GM19324 (cell line): ENCODE measurements around the gene NHLRC4.
"Not testable (repeated sequence)": the region's sequence is repeated elsewhere in the genome, so short reads cannot be mapped to it uniquely, and the experiment has no call there.

ENCODE experiments used
- ATAC-seq: cut with Tn5 transposase; IDR thresholded peaks from one replicate; pipeline ENCODE4 v1.9.1; 2021; ENCODE audit warnings: mild to moderate bottlenecking, moderate library complexity; ENCODE audit not compliant: unreplicated experiment, low FRiP score

Gene NHLRC4

DNA sequence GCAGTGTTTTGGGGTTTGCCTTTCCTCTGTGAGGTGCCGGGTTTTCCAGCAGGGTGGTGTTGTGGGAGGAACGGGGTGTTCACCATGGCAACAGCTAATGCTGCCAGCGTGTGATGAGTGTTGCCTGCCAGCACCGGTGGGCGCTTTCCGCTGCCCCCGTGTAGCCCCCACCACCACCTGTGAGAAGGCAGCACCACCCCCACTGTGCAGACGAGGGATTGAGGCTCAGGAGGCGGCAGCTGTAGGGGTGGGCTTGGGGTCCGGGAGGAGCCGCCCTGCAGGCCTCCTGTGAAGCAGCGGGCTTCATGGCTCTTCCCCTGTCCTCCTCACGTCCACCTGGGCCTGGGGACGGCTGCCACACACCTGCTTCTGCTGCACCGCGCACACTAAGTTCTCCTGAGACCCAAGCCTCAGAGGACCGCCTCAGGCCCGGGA lies 28.3 kb downstream of the NHLRC4 start:
- no peak for ATAC-seq

DNA sequence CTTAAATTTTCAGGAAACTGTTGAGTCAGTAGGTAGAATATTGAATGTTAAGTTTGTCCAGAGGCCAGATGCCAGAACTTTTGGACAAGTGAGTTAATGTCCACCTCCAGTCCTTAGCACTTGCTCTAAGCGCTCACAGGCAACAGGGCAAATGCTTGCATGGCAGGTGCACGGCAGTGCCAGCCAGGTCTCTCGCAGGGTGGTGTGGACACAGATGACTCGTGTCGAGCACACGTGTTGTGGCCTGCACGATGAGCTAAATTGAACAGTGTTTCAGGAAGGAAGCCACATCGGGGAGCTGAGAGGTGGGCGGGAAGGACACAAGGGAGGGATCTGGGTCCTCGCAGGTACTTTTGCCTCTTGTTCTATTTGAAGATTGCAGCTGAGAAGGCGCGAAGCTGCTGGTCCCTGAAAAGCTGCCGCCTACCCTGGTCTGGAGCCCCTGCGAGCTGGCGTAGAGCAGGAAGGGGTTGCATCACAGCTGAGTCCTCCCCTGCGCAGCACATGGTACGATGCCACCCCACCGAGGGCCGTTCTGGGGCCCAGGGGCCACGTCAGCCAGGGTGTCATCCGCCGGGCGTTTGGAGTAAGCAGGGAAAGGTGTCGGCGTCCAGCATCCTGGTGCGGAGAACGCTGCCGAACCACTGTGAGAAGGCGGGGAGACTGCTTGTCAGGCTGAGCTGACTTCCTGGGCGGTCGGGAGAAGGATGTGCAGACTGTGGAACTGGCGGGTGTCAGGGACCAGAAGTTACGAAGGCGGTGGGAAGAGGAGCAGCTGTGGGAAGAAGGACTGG lies 29.3 kb downstream of the NHLRC4 start:
- no peak for ATAC-seq

DNA sequence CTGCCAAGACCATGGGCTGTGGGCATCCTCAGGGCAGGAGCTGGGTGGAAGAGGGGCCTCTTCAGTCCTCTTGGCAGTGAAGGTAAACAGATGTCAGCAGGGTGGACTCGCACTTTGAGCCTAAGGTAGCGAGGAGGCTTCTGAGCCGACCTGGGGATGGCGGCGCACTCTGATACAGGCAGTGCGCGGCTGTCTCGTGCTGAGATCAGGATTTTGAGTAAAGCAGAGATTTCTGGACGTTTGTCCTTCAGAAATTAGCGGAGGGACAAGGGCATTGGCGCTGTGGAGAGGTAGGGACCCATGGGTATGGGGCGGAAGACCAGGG lies 29.9 kb downstream of the NHLRC4 start:
- ATAC-seq: no peak

DNA sequence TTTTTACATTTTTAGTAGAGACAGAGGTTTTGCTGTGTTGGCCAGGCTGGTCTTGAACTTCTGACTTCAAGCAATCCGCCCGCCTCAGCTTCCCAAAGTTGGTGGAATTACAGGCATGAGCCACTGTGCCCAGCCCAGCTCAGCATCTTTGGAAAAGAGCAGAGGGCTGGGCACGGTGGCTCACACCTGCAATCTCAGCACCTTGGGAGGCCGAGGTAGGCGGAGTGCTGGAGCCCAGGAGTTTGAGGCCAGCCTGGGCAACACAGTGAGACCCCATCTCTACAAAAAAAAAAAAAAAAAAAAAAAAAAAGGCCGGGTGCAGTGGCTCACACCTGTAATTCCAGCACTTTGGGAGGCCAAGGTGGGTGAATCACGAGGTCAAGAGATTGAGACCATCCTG lies 30.9 kb downstream of the NHLRC4 start:
- ATAC-seq: not testable (repeated sequence)

DNA sequence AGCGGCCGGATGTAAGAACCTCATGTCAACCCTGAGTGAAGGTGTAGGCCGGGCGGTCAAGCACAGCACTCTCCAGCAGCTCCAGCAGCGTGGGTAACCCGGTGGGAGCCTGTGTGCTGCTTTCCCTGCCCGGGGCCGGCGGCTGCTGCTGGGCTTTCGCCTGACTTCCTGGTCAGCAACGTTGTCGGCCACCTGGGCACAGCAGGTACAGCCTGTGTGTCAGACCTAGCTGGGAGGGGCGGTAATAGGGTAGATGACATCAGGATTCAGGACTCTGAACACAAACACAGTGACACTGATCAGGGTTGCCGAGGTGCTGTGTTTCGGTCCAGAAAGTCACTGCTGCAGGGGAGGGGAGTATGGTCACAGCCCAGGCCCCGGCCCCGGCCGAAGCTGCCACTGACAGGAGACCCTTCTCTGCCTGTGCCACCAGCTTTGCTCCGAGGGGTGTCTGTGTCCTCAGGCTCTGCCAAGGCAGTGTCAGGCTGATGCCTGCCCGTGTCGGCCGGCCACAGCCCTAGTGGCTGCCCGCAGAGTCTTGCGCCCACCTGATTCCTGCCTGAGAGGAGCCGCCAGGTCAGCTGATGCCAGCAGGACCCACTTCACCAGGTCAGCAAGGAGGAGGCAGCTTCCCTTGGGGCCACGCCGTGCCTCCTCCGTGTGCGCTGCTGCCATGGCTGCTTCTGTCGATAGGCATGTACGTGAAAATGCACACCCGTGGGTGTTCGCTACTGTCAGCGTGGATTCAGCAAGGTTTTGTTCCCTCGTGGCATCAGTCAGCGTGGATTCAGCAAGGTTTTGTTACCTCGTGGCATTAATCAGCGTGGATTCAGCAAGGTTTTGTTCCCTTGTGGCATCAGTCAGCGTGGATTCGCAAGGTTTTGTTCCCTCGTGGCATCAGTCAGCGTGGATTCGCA lies 32.3 kb downstream of the NHLRC4 start:
- no peak for ATAC-seq

DNA sequence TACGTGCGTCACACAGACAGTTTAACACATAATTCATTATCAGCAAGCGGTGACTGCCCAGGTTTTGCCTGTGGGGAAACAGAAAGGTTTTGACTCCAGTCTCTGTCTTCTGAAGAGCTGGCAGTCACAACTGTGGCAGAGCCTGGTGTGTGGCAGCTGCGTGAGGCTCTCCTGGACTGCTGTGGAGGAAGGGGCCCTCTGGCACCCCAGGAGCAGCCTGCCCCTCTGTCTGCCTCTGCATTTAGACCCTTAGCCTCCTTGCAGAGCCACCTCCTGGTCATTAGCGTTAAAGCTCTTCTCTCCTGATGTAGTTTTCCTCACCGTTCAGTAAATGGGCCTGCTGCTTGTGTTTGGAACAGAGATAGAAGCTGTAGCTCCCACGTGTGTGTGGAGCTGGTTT lies 34.0 kb downstream of the NHLRC4 start:
- no peak for ATAC-seq

DNA sequence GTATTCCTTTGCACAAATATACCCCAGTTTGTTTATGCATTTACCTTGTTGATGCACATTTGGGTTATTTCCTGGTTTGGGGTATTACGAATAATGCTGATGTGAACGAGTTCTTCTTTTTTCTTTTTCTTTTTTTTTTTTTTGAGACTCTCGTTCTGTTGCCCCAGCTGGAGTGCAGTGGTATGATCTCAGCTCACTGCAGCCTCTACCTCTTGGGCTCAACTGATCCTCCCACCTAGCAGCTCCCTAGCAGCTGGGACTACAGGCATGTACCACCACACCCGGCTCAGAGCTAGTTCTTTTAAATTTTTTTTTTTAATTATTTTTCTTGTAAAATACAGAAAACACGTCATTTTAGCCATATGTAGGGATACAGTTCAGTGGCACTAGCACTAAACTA lies 37.1 kb downstream of the NHLRC4 start:
- no peak for ATAC-seq

DNA sequence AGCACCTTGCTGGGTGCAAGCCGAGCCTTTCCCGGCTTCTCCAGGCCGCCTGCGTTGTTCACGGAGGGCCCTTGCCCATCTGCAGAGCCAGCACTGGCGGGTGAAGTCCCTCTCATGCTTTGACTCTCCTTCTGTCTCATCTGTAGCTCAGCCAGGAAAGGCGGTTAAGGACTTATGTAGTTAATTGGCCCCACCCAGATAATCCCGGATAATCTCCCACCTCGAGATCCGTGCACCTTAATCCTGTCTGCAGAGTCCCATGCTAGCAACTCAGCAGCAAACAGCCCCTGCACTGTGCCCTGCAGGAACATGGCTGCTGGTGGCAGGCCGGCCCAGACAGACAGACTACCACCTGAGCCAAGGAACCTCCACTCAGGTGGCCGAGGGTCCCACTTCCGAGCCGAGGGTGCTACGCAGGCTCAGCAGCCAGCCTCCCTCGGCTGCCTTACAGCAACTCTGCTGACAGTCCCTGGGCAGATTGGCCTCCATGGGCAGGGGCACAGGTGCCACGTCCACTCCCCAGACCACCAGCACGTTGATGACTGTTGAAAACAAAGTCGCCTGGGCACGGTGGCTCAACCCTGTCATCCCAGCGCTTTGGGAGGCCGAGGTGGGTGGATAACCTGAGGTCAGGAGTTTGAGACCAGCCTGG lies 40.0 kb downstream of the NHLRC4 start:
- no peak for ATAC-seq

DNA sequence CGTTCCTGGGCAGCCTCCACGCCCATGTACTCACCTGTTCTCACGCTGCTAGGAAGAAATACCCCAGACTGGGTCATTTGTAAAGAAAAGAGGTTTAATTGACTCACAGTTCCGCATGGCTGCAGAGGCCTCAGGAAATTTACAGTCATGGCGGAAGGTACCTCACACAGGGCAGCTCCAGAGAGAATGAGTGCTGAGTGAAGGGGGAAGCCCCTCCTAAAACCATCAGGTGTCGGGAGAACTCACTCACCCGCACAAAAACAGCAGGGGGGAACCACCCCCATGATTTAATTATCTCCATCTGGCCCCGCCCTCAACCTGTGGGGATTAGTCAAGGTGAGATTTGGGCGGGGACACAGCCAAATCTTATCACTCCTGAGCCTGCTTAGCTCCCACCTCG lies 41.2 kb downstream of the NHLRC4 start:
- no peak for ATAC-seq

DNA sequence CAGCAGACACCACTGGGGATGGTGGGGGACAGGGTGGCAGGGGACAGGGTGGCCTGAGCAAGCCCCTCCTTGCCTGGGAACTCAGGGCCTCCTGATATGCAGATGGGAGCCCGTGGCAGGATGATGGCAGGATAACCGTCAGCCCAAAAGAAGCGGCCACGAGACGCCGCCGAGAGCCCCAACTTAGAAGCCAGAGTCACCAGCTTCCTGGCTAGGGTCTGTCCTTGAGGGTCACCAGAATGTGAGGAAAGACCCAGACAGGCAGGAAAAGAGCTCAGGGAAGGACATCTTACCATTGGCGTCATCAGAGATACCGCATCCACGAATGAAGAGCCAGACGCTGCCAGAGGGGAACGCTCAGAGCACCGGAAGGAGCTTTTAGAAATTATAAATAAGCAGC lies 42.5 kb downstream of the NHLRC4 start:
- ATAC-seq: no peak

DNA sequence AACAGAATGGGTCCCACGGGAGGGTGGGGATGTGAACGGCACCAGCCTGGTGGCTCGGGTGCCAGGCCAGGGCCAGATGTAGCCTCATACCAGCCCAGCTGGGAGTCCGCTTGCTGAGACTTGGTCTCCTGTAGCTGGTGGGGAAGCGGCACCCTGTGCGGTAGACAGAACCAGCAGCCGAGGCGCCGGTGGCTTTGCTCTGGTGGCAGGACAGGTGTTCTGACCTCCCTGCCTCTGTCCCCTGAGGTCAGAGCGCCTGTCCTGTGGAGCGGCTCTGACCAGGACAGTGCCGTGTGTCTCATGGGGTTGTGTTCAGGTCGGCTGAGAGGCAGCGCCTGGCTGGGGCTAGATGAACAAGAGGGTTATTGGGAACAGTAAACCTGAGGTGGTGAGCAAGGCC lies 43.2 kb downstream of the NHLRC4 start:
- no peak for ATAC-seq

DNA sequence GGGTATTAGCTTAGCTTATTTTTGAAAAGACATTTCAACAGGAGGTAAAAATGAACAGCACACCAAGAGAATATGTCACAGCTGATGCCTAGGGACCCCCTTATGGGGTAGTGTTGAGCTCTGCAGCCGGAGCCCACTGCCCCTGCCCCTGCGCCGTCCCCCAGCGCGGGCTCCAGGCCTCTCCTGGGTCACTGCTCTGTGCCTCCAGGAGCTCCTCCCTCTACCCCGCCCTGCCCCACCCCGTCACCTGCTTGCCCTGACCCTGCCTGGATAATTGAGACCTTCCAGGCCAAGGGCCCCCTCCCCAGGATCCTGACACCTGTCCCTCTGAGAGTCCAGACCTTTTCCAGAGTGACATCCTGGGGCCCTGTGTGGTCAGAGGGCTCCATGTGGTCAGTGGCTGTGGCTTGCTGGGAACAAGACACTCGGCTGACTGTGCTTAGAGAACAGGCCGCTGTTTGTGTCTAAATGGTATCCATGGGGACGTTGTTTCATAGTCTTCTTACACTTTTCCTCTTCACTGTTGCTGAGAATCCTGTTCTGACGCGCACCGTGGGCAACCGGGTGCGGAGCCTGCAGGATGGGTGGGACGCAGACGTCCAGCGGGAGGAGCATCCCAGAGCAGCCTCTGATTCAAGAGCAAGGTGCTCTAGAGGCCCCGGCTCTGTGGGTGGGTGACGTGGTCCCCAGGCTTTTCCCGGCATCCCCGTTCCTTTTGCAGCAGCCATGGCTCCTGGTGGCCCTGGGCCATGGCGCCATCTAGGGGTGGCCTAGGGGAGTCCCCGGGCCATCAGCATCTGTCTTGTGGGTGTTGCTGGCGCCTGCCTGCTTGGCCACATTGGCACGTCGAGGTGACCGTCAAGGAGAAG lies 43.9 kb downstream of the NHLRC4 start:
- ATAC-seq: no peak

DNA sequence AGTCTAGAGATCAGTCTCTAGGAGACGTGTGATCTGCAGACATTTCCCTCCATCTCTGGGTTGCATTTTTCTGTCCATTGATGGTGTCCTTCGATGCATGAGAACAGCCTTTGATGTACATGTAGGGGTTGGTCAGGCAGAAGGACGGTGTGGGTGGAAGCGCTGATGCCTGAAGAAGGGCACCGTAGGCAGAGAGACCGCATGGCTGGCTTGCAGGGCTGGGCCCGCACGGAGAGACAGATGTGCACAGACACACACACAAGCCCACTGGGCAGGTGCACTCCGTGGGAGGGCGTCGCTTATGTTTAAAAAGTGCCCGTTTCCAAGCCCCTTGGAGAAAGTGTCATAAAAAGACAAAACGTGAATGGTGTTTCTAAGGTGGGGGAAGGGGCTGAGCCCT lies 48.3 kb downstream of the NHLRC4 start:
- no peak for ATAC-seq

DNA sequence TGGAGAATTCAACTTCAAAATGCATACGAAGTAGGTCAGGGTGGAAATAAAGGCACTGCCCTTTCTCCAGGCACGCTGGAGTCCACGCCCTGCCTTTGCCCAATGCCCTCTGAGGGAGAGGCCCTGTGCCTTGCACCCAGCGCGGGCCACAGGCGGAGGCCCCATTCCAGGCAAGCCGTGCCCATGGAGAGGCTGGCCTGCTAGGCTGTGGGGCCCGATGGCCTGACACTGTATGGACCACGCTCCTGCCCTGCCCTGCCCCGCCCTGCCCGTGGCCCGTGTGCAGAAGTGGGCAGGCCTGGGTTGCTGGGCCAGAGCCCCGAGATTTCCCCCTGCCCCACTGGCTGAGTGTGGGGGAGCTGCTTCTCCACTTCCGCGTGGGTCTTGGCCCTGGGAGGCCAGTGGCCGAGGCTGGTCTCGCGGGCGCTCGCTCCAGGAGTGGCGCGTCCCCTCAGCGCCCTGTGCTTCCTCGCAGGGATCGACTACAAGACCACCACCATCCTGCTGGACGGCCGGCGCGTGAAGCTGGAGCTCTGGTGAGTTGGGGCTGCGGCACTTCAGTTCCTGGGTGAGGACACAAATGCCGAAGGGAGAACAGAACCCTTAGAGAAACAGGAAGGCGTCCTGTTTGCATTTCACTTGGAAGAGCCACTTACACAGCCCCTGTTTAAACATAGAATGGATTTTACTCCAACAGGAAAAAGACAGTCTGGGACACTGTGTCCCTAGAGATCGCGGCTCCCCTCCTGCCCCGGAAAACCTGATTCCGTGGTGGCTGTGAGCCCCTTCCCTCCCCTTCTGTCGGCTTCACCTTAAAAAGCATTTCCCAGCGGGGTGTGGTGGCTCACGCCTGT lies 50.2 kb downstream of the NHLRC4 start:
- no peak for ATAC-seq

DNA sequence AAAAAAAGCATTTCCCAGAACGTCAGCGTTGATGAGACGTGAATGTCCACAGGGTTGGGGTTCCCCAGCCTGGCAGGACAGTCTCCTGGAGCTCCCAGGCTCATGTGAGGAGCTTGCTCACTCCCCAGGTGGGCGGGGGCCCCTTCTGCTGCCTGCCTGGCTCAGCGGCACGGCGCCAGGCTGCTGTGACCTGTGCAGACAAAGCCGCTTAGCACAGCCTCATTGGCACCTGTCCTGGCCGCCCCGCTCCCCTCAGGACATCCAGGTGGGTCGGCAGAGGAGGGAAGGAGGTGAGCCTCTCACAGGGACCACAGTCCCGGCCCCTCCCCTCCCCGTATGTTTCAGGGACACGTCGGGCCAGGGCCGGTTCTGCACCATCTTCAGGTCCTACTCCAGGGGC lies 51.0 kb downstream of the NHLRC4 start:
- no peak for ATAC-seq
